Measurements from ENCODE around the gene PRKRIP1.
"Not testable (repeated sequence)": the region's sequence is repeated elsewhere in the genome, so short reads cannot be mapped to it uniquely, and the experiment has no call there.

The PRKRIP1 gene

DNA sequence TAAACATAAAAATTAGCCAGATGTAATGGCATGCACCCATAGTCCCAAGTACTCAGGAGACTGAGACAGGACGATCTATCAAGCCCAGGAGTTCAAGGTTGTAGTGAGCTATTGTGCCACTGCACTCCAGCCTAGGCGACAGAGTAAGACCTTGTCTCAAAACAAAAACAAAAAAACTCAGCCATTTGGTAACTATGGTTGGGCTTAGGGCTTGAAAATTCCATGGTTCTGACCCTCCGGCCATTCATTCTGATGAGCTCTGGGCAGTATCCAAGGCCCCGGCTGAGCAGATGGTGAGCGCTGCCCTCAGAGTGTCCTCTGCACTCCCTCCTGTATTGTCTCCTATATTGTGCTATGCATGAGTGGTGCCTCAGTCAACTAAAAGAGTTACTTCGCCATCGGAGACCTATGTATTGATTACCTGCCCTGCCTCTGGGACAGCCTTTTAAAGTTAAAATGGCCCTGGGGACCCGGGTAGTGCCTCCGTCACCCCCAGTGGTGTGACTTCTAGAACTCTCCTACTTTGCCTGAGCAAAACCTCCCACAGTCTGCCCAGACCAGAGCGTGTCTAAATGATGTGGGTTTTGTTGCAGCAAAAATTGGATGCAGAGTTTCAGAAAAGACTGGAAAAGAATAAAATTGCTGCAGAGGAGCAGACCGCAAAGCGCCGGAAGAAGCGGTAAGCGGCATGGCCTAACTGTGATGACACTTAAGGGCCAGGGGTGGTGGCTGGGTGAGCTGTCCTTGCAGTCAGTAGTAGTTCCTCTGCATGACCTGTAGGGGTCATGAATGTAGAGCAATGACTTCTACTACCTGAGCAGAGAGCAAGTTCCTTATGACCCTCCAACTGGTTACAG lies 8.1 kb downstream of the PRKRIP1 start:
- peak; percentile 70 for DNase-seq (ENCODE audit: low spot score)

DNA sequence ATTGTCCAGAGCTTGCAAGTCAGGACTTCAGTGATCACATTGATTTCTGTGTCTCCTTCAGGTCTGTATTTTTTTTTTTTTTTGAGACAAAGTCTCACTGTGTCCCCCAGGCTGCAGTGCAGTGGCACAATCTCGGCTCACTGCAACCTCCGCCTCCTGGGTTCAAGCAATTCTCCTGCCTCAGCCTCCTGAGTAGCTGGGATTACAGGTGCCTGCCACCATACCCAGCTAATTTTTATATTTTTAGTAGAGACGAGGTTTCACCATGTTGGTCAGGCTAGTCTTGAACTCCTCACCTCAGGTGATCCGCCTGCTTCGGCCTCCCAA lies 8.7 kb downstream of the PRKRIP1 start:
- not testable (repeated sequence) for DNase-seq (ENCODE audit: low spot score)

DNA sequence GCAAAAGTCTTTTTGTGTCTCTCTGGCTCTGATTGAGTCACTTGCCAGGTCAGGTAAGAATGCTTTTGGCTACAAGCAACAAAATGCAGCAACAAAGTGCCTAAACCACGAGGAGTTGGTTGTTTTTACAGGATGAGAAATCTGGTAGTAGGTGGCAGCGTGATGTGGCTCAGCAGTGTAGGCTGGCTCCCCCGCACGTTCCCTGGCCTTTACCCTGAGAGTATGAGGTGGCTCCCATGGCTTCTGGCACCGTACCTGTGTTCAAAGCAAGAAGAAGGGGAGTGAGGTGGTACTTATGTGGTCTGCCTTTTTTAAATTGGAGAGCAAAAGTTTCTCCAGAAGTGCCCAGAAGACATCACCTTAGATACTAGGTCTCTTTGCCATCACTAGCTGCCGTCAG lies 11.7 kb downstream of the PRKRIP1 start:
- DNase-seq (ENCODE audit: low spot score), result no peak

- not testable (repeated sequence) for DNase-seq (ENCODE audit: low spot score)
Observed at GRCh38 chr7:102408530-102408929, 12.4 kb downstream of the PRKRIP1 start.

- no peak for DNase-seq (ENCODE audit: low spot score)
Observed at GRCh38 chr7:102409340-102409739, 13.2 kb downstream of the PRKRIP1 start.

DNA sequence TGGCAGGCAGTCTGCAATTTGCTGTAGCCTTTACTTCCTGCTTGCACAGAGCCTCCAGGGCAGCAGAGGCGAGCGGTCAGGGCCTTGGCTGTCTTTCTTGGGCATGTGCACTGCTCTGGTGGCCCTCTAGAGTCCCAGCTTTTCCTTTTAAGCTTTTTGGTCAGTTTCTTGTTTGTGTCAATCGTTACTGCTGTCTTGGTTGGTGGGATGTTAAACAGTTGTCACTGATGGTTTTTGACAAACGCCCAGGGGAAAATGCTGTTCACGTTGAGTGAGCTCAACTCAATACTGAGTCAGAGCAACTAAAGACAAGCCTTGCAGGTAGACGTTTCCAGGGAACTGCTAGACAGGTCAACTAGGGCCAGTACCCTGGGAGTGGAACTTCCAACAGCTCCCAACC lies 14.0 kb downstream of the PRKRIP1 start:
- no peak for DNase-seq (ENCODE audit: low spot score)

GRCh38 chr7:102410918-102411317 lies 14.8 kb downstream of the PRKRIP1 start:
- no peak for DNase-seq (ENCODE audit: low spot score)

DNA sequence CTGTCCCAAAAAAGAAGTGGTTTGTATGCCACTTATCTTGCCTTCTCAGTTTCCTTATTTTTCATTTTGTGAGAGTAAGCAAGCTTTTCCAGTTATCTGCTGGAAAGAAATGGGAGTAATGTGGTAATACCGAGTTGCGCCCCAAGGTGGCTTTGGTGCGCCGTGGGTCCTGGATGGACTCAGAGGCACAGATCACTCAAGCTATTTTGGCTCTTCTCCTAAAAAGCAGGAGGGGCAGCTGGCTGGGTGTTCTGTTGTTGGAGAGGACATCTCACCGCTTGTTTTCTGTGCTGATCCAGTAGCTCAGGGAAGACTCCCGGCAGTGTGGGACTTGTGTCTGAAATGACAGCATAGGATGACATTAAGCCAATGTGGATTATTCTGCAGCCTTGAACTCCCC lies 16.4 kb downstream of the PRKRIP1 start:
- no peak for DNase-seq (ENCODE audit: low spot score)

DNA sequence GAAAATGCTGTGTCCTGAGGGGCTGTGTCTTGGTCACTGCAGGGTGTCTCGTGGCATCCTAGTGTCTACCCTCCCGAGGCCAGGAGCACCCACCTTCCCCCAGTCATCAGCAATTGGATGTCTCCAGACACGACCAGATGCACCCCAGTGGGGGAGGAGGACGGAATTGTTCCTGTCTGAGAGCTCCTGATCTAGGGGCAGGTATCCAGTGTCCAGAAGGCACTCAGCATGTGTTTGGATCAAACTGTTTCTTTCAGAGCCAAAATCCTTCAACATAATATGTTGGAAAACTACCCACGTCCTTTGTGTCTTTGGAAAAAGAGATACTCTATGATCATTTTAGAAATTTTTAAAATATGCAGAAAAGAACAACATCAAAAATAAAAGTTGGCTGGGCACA lies 16.9 kb downstream of the PRKRIP1 start:
- DNase-seq (ENCODE audit: low spot score), result no peak

DNA sequence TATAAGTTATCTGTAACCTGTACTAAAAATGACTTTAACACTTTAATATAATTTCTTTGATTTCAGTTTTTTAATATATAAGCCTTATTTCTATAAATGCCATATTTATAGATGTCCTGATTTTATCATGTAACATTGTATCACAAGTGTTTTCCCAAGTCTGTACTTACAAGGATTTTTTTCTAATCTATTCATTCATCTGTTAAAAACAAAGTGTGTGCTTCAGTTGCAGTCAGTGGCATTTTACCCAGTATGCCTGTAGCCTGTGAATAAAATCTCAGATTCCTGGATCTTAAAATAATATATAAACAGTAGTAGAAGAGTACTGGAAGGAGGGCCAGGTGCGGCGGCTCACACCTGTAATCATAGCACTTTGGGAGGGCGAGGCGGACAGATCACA lies 17.4 kb downstream of the PRKRIP1 start:
- DNase-seq (ENCODE audit: low spot score), result no peak

DNA sequence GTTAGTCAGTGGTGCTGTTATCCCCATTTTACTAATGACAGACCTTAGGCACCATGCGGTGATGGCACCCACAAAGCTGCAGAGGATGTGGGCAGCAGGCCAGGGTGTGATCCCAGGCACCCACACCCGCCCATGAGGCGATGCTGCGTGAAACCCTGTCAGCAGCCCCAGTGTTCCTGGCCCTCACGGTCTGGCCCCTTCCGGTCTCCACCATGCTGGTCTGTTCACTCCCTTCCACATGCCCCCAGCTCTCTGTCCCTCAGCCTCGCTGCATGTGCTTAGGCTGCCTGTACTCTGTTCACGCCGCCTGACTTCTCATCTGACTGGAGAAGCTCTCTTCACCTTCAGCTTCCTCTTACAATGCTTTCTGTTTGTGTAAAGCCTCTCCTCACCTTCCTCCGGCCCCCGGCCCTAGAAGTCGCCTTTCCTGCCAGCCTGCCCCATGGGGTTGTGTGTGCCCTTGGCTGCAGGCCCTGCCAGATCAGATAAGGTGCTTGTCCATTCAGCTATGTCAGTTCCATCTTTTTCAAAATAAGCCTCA lies 19.6 kb downstream of the PRKRIP1 start:
- peak; percentile 60 for DNase-seq (ENCODE audit: low spot score)

- DNase-seq (ENCODE audit: low spot score), result no peak
Observed at GRCh38 chr7:102416406-102416805, 20.2 kb downstream of the PRKRIP1 start.

DNA sequence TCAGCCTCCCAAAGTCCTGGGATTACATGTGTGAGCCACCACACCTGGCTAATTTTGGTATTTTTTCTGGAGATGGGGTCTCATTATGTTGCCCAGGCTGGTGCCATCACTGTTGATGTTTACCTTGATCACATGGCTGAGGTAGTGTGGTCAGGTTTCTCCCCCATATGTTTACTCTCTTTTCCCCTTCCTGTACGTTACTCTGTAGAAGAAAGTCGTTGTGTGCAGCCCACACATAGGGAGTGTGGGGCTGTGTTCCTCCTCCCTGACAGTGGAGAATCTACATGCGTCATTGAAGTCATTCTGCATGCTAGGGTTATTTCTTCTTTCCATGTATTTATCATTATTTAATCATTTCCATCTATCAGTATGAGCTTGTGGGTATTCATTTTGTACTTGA lies 20.9 kb downstream of the PRKRIP1 start:
- no peak for DNase-seq (ENCODE audit: low spot score)

GRCh38 chr7:102418592-102418991 lies 22.4 kb downstream of the PRKRIP1 start:
- DNase-seq (ENCODE audit: low spot score), result no peak

DNA sequence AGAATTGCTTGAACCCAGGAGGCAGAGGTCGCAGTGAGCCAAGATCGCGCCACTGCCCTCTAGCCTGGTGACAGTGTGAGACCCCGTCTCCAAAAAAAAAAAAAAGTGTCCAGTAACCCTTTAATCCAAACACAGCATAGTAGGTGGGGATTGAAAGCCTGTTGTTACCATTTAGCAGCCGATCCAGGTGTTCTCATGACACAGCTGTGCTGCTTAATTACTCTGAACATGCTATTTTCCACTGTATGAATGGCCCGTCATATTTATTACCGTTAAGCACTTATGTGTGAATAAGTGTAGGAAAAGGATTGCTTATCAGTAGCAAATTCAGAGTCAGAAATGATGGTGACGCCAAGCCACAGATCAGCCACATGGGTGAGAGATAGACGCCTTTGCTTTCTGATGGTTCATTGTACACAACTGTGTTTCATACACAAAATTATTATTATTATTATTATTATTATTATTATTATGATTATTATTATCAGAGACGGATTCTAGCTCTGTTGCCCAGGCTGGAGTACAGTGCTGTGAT lies 25.6 kb downstream of the PRKRIP1 start:
- DNase-seq (ENCODE audit: low spot score), result no peak

- no peak for DNase-seq (ENCODE audit: low spot score)
Observed at GRCh38 chr7:102424129-102424551, 28.0 kb downstream of the PRKRIP1 start.

GRCh38 chr7:102424787-102425218 lies 28.6 kb downstream of the PRKRIP1 start:
- DNase-seq (ENCODE audit: low spot score), result no peak

GRCh38 chr7:102425639-102426267 lies 29.6 kb downstream of the PRKRIP1 start:
- peak; percentile 87 for DNase-seq (ENCODE audit: low spot score)

GRCh38 chr7:102426268-102427018 lies 30.3 kb downstream of the PRKRIP1 start:
- peak; percentile 74 for DNase-seq (ENCODE audit: low spot score)

GRCh38 chr7:102427019-102427405 lies 30.8 kb downstream of the PRKRIP1 start:
- DNase-seq (ENCODE audit: low spot score), result no peak

- DNase-seq (ENCODE audit: low spot score), result no peak
Observed at GRCh38 chr7:102429141-102429899, 33.2 kb downstream of the PRKRIP1 start.

All from CD4-positive, alpha-beta T cell treated with Interleukin-15 for 4 hours (primary cell).